B cell (primary cell): Measurements from ENCODE around the gene CA11.
"Not testable (repeated sequence)": the region's sequence is repeated elsewhere in the genome, so short reads cannot be mapped to it uniquely, and the experiment has no call there.

Experiments
- CTCF ChIP-seq: fragments of 200-600 bp; IDR thresholded peaks from one replicate; pipeline ENCODE4 v1.8.0; 2022; ENCODE audit warnings: antibody characterized with exemption, mild to moderate bottlenecking
- EZH2 ChIP-seq: IDR thresholded peaks from 2 replicates; pipeline ENCODE4 v1.6.1; 2012; ENCODE audit warnings: borderline replicate concordance, low read depth, mild to moderate bottlenecking, moderate library complexity, low read length; ENCODE audit not compliant: insufficient read depth, poor library complexity, severe bottlenecking

- not testable (repeated sequence) for TF ChIP-seq CTCF, EZH2
Observed at GRCh38 chr19:48680006-48680405, 34.0 kb upstream of the CA11 start.
